CD8-positive, alpha-beta memory T cell (primary cell): ENCODE data around the gene MXI1. TPM values are rescaled to one million over a fixed set of nuclear protein-coding genes. Genes with fewer than 3 reads are reported as not detected.

Source experiments
- CTCF ChIA-PET: fragments of 350-600 bp; sonication (Branson Sonifier 250); formaldehyde crosslinking; loops from one replicate; lab custom pipeline; 2021; ENCODE audit warnings: antibody characterized with exemption; lab: Charles Lee
- POLR2A ChIA-PET: fragments of 350-600 bp; sonication (Branson Sonifier 250); formaldehyde crosslinking; loops from one replicate; lab custom pipeline; 2021; ENCODE audit warnings: antibody characterized with exemption; lab: Charles Lee
- DNase-seq, 5 donors: peaks; one replicate each; pipeline versions ENCODE4 v3.0.0 to v3.0.0-alpha.2; 2020 to 2022; ENCODE audit warnings: mixed read lengths in 1 of 5
- H3K27ac ChIP-seq: one replicate; pipeline ENCODE4 v1.7.0; 2013; ENCODE audit warnings: low read depth, mild to moderate bottlenecking, low read length, moderate library complexity
- H3K27me3 ChIP-seq: 2 replicates; pipeline ENCODE4 v1.7.0; 2013; ENCODE audit warnings: low read length, mild to moderate bottlenecking; ENCODE audit not compliant: insufficient read depth, poor library complexity, severe bottlenecking
- H3K36me3 ChIP-seq: 2 replicates; pipeline ENCODE4 v1.7.0; 2013; ENCODE audit warnings: mild to moderate bottlenecking, low read length, moderate library complexity; ENCODE audit not compliant: insufficient read depth
- H3K4me1 ChIP-seq: 2 replicates; pipeline ENCODE4 v1.7.0; 2013; ENCODE audit warnings: mild to moderate bottlenecking, low read length, moderate library complexity; ENCODE audit not compliant: insufficient read depth
- H3K4me3 ChIP-seq: 2 replicates; pipeline ENCODE4 v1.7.0; 2013; ENCODE audit warnings: mild to moderate bottlenecking, low read length
- H3K9me3 ChIP-seq: 2 replicates; pipeline ENCODE4 v1.7.0; 2013; ENCODE audit warnings: mild to moderate bottlenecking, low read length
- H3K27ac Mint-ChIP-seq, 8 donors: one replicate each; pipeline ENCODE4 v1.8.0; 2020 to 2021; ENCODE audit warnings: mixed read lengths in 8 of 8, mild to moderate bottlenecking in 6 of 8, inconsistent platforms in 3 of 8, moderate library complexity in 3 of 8
- H3K27me3 Mint-ChIP-seq, 2 donors: one replicate each; pipeline ENCODE4 v1.8.0; 2020 to 2021; ENCODE audit warnings: mixed read lengths in 2 of 2, mild to moderate bottlenecking in 1 of 2, moderate library complexity in 1 of 2
- H3K36me3 Mint-ChIP-seq, 3 donors: one replicate each; pipeline ENCODE4 v1.8.0; 2020 to 2021; ENCODE audit warnings: mixed read lengths in 3 of 3, inconsistent platforms in 1 of 3, mild to moderate bottlenecking in 1 of 3
- H3K4me1 Mint-ChIP-seq, 3 donors: one replicate each; pipeline ENCODE4 v1.8.0; 2020 to 2021; ENCODE audit warnings: mixed read lengths in 3 of 3, inconsistent platforms in 1 of 3, mild to moderate bottlenecking in 1 of 3
- H3K4me3 Mint-ChIP-seq, 7 donors: one replicate each; pipeline ENCODE4 v1.8.0; 2020 to 2021; ENCODE audit warnings: mixed read lengths in 7 of 7, mild to moderate bottlenecking in 6 of 7, moderate library complexity in 4 of 7, inconsistent platforms in 2 of 7
- H3K9me3 Mint-ChIP-seq, 5 donors: one replicate each; pipeline ENCODE4 v1.8.0; 2020 to 2022; ENCODE audit warnings: mixed read lengths in 5 of 5, mild to moderate bottlenecking in 3 of 5, moderate library complexity in 2 of 5, inconsistent platforms in 1 of 5
- polyA plus RNA-seq: library from polyadenylated mRNA; unstranded; fragments of 300-500 nt; fragmentation: Illumina TruSeq; gene quantifications from one replicate; pipeline ENCODE4 v1.2.3, GENCODE V29; 2021
- total RNA-seq, 2 experiments: library from RNA; stranded (reverse); gene quantifications; one replicate each; pipeline ENCODE4 v1.2.3, GENCODE V29; 2021

MXI1 gene
- total and polyA plus RNA-seq, 3 experiments from 2014 or later: 8.6 to 32.3 (median 9.2) TPM

GRCh38 chr10:110310741-110311140 is 103.3 kb downstream of the MXI1 start:
- H3K9me3 Mint-ChIP-seq: no peaks in the 10 kb centered on the region
- H3K27ac Mint-ChIP-seq: peak overlapping the region in 1 of 8 donors; percentile 41
- no peaks in the 10 kb centered on the region for H3K36me3 Mint-ChIP-seq
- no peak for DNase-seq
- Histone ChIP-seq H3K36me3 (no peaks in the 10 kb centered on the region), H3K27ac (no peak overlapping the region), H3K4me1 (peaks cover 6% of the 10 kb centered on the region), H3K4me3 (no peak overlapping the region), H3K9me3 (no peaks in the 10 kb centered on the region), H3K27me3 (no peaks in the 10 kb centered on the region)
- CTCF ChIA-PET: interaction anchor here (1.0 to 1.5 kb wide), 5 partner anchors 44 to 259 kb away, joined by 3 to 5 read pairs (median 3); no protein-coding TSS in a partner anchor
- peaks cover 4 to 10% (median 7%) of the 10 kb centered on the region in 3 donors for H3K4me1 Mint-ChIP-seq
- peaks cover 1 to 5% of the 10 kb centered on the region in 2 donors for H3K27me3 Mint-ChIP-seq
- POLR2A ChIA-PET: no interaction called here
- H3K4me3 Mint-ChIP-seq: no peak overlapping the region

- Histone ChIP-seq H3K4me1 (no peaks in the 10 kb centered on the region), H3K4me3 (no peak overlapping the region), H3K27ac (no peak overlapping the region), H3K27me3 (no peaks in the 10 kb centered on the region), H3K36me3 (no peaks in the 10 kb centered on the region), H3K9me3 (no peaks in the 10 kb centered on the region)
- no peaks in the 10 kb centered on the region for H3K9me3 Mint-ChIP-seq
- peaks cover 0 to 5% (median under 1%) of the 10 kb centered on the region in 3 donors for H3K4me1 Mint-ChIP-seq
- H3K4me3 Mint-ChIP-seq: no peak overlapping the region
- peak in 4 of 5 donors; percentile 7 to 54 (median 25) for DNase-seq
- H3K36me3 Mint-ChIP-seq: no peaks in the 10 kb centered on the region
- peaks cover 1 to 9% of the 10 kb centered on the region in 2 donors for H3K27me3 Mint-ChIP-seq
- ChIA-PET CTCF (interaction anchor here (1.0 kb wide), 1 partner anchor 174 kb away, joined by 3 read pairs; no protein-coding TSS in a partner anchor), POLR2A (no interaction called here)
- no peak overlapping the region for H3K27ac Mint-ChIP-seq
These were observed 104.0 kb downstream of the MXI1 start for GRCh38 chr10:110311357-110311949.

GRCh38 chr10:110312206-110312605 is 104.8 kb downstream of the MXI1 start:
- H3K9me3 ChIP-seq: no peaks in the 10 kb centered on the region
- ChIA-PET POLR2A (no interaction called here), CTCF (no interaction called here)
- H3K4me3 Mint-ChIP-seq: no peak overlapping the region
- no peak overlapping the region for H3K27ac ChIP-seq
- no peaks in the 10 kb centered on the region for H3K36me3 Mint-ChIP-seq
- H3K9me3 Mint-ChIP-seq: no peaks in the 10 kb centered on the region
- no peaks in the 10 kb centered on the region for H3K27me3 ChIP-seq
- H3K27ac Mint-ChIP-seq: no peak overlapping the region
- H3K4me3 ChIP-seq: no peak overlapping the region
- peaks cover 1 to 9% of the 10 kb centered on the region in 2 donors for H3K27me3 Mint-ChIP-seq
- DNase-seq: no peak
- no peaks in the 10 kb centered on the region for H3K4me1 ChIP-seq
- no peaks in the 10 kb centered on the region for H3K36me3 ChIP-seq
- peaks cover 0 to 5% (median 0%) of the 10 kb centered on the region in 3 donors for H3K4me1 Mint-ChIP-seq

- Histone ChIP-seq H3K36me3 (no peaks in the 10 kb centered on the region), H3K27me3 (no peaks in the 10 kb centered on the region), H3K4me3 (no peak overlapping the region), H3K9me3 (no peaks in the 10 kb centered on the region), H3K27ac (no peak overlapping the region), H3K4me1 (no peaks in the 10 kb centered on the region)
- ChIA-PET POLR2A (interaction anchor here (1.1 kb wide), 1 partner anchor 9 kb away, joined by 3 read pairs; the partner anchor contains the start of gene SMNDC1), CTCF (interaction anchor here (1.8 kb wide), 1 partner anchor 232 kb away, joined by 9 read pairs; no protein-coding TSS in a partner anchor)
- peaks cover 0 to 5% (median 0%) of the 10 kb centered on the region in 3 donors for H3K4me1 Mint-ChIP-seq
- H3K9me3 Mint-ChIP-seq: no peaks in the 10 kb centered on the region
- no peaks in the 10 kb centered on the region for H3K36me3 Mint-ChIP-seq
- no peak overlapping the region for H3K27ac Mint-ChIP-seq
- H3K27me3 Mint-ChIP-seq: peaks cover 1 to 9% of the 10 kb centered on the region in 2 donors
- no peak overlapping the region for H3K4me3 Mint-ChIP-seq
- DNase-seq: no peak
These were observed 106.3 kb downstream of the MXI1 start for GRCh38 chr10:110313674-110314073.

GRCh38 chr10:110317866-110318850 is 110.8 kb downstream of the MXI1 start:
- no peak for DNase-seq
- Mint-ChIP-seq H3K9me3 (peaks cover 4 to 9% (median 6%) of the 10 kb centered on the region in 5 donors), H3K27ac (no peak overlapping the region), H3K36me3 (peaks cover 0 to 16% (median 0%) of the 10 kb centered on the region in 3 donors), H3K4me1 (no peaks in the 10 kb centered on the region), H3K27me3 (peaks cover 3 to 13% of the 10 kb centered on the region in 2 donors), H3K4me3 (no peak overlapping the region)
- Histone ChIP-seq H3K27ac (no peak overlapping the region), H3K36me3 (no peaks in the 10 kb centered on the region), H3K4me3 (no peak overlapping the region), H3K4me1 (no peaks in the 10 kb centered on the region), H3K27me3 (no peaks in the 10 kb centered on the region), H3K9me3 (no peaks in the 10 kb centered on the region)
- CTCF ChIA-PET: no interaction called here
- POLR2A ChIA-PET: no interaction called here

- no peaks in the 10 kb centered on the region for H3K9me3 ChIP-seq
- no peak overlapping the region for H3K27ac ChIP-seq
- no peak overlapping the region for H3K4me3 Mint-ChIP-seq
- H3K4me3 ChIP-seq: no peak overlapping the region
- ChIA-PET POLR2A (no interaction called here), CTCF (interaction anchor here (2.4 kb wide), 1 partner anchor 17 kb away, joined by 7 read pairs; the partner anchor contains the start of gene SMNDC1)
- H3K27me3 ChIP-seq: no peaks in the 10 kb centered on the region
- H3K9me3 Mint-ChIP-seq: peaks cover 4 to 9% (median 6%) of the 10 kb centered on the region in 5 donors
- no peaks in the 10 kb centered on the region for H3K4me1 Mint-ChIP-seq
- DNase-seq: no peak
- no peaks in the 10 kb centered on the region for H3K4me1 ChIP-seq
- H3K27me3 Mint-ChIP-seq: peaks cover 10 to 24% of the 10 kb centered on the region in 2 donors
- peak overlapping the region in 1 of 8 donors; percentile 20 for H3K27ac Mint-ChIP-seq
- H3K36me3 ChIP-seq: no peaks in the 10 kb centered on the region
- peaks cover 0 to 16% (median 0%) of the 10 kb centered on the region in 3 donors for H3K36me3 Mint-ChIP-seq
These were observed 114.6 kb downstream of the MXI1 start for GRCh38 chr10:110321869-110322620.

GRCh38 chr10:110323503-110323902 is 116.1 kb downstream of the MXI1 start:
- POLR2A ChIA-PET: no interaction called here
- Mint-ChIP-seq H3K9me3 (peaks cover 4 to 9% (median 6%) of the 10 kb centered on the region in 5 donors), H3K4me3 (no peak overlapping the region), H3K36me3 (peaks cover 0 to 18% (median 0%) of the 10 kb centered on the region in 3 donors), H3K27ac (no peak overlapping the region), H3K27me3 (peaks cover 10 to 29% of the 10 kb centered on the region in 2 donors), H3K4me1 (no peaks in the 10 kb centered on the region)
- Histone ChIP-seq H3K27ac (no peak overlapping the region), H3K4me1 (no peaks in the 10 kb centered on the region), H3K36me3 (no peaks in the 10 kb centered on the region), H3K9me3 (no peaks in the 10 kb centered on the region), H3K4me3 (no peak overlapping the region), H3K27me3 (no peaks in the 10 kb centered on the region)
- CTCF ChIA-PET: interaction anchor here (0.7 to 2.4 kb wide), 4 partner anchors 11 to 31 kb away, joined by 3 to 7 read pairs (median 5); partner anchors contain the start of gene SMNDC1
- no peak for DNase-seq
